Activated B cell treated with CpG ODN at 0.5 μM for 24 hours (primary cell): ENCODE results near the gene CASQ2. TPM values are rescaled to one million over a fixed set of nuclear protein-coding genes. Genes with fewer than 3 reads are reported as not detected.

Experiments
- ATAC-seq: fragments of 200-7000 bp; cut with Tn5 transposase; one replicate; pipeline ENCODE4 v1.10.0; 2021; ENCODE audit warnings: low read depth, mild to moderate bottlenecking, moderate library complexity
- CTCF ChIA-PET: fragments of 350-600 bp; sonication (Branson Sonifier 250); formaldehyde crosslinking; loops from one replicate; lab custom pipeline; 2021; ENCODE audit warnings: antibody characterized with exemption; lab: Charles Lee
- POLR2A ChIA-PET: fragments of 350-600 bp; sonication (Branson Sonifier 250); formaldehyde crosslinking; loops from one replicate; lab custom pipeline; 2021; ENCODE audit warnings: antibody characterized with exemption; lab: Charles Lee
- DNase-seq: peaks from one replicate; pipeline ENCODE4 v3.0.0; 2022
- H3K27ac Mint-ChIP-seq: one replicate; pipeline ENCODE4 v1.8.0; 2020; ENCODE audit warnings: mixed read lengths
- H3K27me3 Mint-ChIP-seq: one replicate; pipeline ENCODE4 v1.8.0; 2021; ENCODE audit warnings: mixed read lengths
- H3K36me3 Mint-ChIP-seq: one replicate; pipeline ENCODE4 v1.8.0; 2021; ENCODE audit warnings: low read depth, mixed read lengths
- H3K4me1 Mint-ChIP-seq: one replicate; pipeline ENCODE4 v1.8.0; 2021; ENCODE audit warnings: mixed read lengths
- H3K4me3 Mint-ChIP-seq: one replicate; pipeline ENCODE4 v1.8.0; 2020; ENCODE audit warnings: mild to moderate bottlenecking, mixed read lengths
- H3K9me3 Mint-ChIP-seq: one replicate; pipeline ENCODE4 v1.8.0; 2020; ENCODE audit warnings: mixed read lengths
- CTCF ChIP-seq: fragments of 200-600 bp; IDR thresholded peaks from one replicate; pipeline ENCODE4 v1.8.0; 2022; ENCODE audit warnings: antibody characterized with exemption, mild to moderate bottlenecking
- intact Hi-C: fragments of 100-400 bp; cut with micrococcal nuclease; formaldehyde crosslinking; loops from one replicate; pipeline ENCODE4 v1.15.1; 2024
- total RNA-seq: library from RNA; stranded (reverse); gene quantifications from 2 replicates; pipeline ENCODE4 v1.2.3, GENCODE V29; 2022

CASQ2 gene
- total RNA-seq, 1 donor from 2014 or later: not detected

- H3K27me3 Mint-ChIP-seq: peaks cover 5% of the 10 kb centered on the region
These were observed 49.2 kb downstream of the CASQ2 start for GRCh38 chr1:115719285-115719684.

GRCh38 chr1:115718011-115718754, 50.3 kb downstream of the CASQ2 start:
- no peaks in the 10 kb centered on the region for H3K4me1 Mint-ChIP-seq
- no peak for ATAC-seq
- DNase-seq: no peak
- no peaks in the 10 kb centered on the region for H3K36me3 Mint-ChIP-seq
- no peak overlapping the region for H3K27ac Mint-ChIP-seq
- no peak overlapping the region for H3K4me3 Mint-ChIP-seq
- ChIA-PET POLR2A (no interaction called here), CTCF (interaction anchor here (1.6 to 2.7 kb wide), 2 partner anchors 11 to 263 kb away, joined by 5 to 11 read pairs; no protein-coding TSS in a partner anchor)
- intact Hi-C loops: loop anchor here (5.0 kb wide), 1 partner anchor 779 kb away; no protein-coding TSS in a partner anchor
- H3K9me3 Mint-ChIP-seq: no peaks in the 10 kb centered on the region
- peaks cover 3% of the 10 kb centered on the region for H3K27me3 Mint-ChIP-seq
- TF ChIP-seq CTCF: no peak

More at GRCh38 chr1:115719285-115719684, 49.2 kb downstream of the CASQ2 start:
- Mint-ChIP-seq H3K4me3 (no peak overlapping the region), H3K36me3 (no peaks in the 10 kb centered on the region), H3K9me3 (no peaks in the 10 kb centered on the region), H3K4me1 (no peaks in the 10 kb centered on the region), H3K27ac (no peak overlapping the region)
- ATAC-seq (no peak), DNase-seq (no peak)
- ChIA-PET CTCF (no interaction called here), POLR2A (no interaction called here)
- intact Hi-C loops: loop anchor here (5.0 kb wide), 1 partner anchor 778 kb away; no protein-coding TSS in a partner anchor
- TF ChIP-seq CTCF: no peak

- intact Hi-C loops: loop anchor here (5.0 kb wide), 1 partner anchor 780 kb away; no protein-coding TSS in a partner anchor
- CTCF ChIA-PET: interaction anchor here (1.6 to 2.7 kb wide), 2 partner anchors 11 to 264 kb away, joined by 5 to 11 read pairs; no protein-coding TSS in a partner anchor
- DNase-seq (no peak), ATAC-seq (no peak)
- H3K4me3 Mint-ChIP-seq: no peak overlapping the region
- no peak overlapping the region for H3K27ac Mint-ChIP-seq
- TF ChIP-seq CTCF: no peak
- H3K27me3 Mint-ChIP-seq: peaks cover 3% of the 10 kb centered on the region
- POLR2A ChIA-PET: no interaction called here
- H3K4me1 Mint-ChIP-seq: no peaks in the 10 kb centered on the region
- no peaks in the 10 kb centered on the region for H3K9me3 Mint-ChIP-seq
- no peaks in the 10 kb centered on the region for H3K36me3 Mint-ChIP-seq
These were observed 51.0 kb downstream of the CASQ2 start for GRCh38 chr1:115717541-115717940.

- Mint-ChIP-seq H3K36me3 (no peaks in the 10 kb centered on the region), H3K27ac (no peak overlapping the region), H3K27me3 (peaks cover 5% of the 10 kb centered on the region), H3K4me1 (no peaks in the 10 kb centered on the region), H3K9me3 (no peaks in the 10 kb centered on the region), H3K4me3 (no peak overlapping the region)
- CTCF ChIA-PET: no interaction called here
- no peak for TF ChIP-seq CTCF
- POLR2A ChIA-PET: no interaction called here
- ATAC-seq (no peak), DNase-seq (no peak)
- intact Hi-C loops: loop anchor here (5.0 kb wide), 1 partner anchor 783 kb away; no protein-coding TSS in a partner anchor
These were observed 53.9 kb downstream of the CASQ2 start for GRCh38 chr1:115714572-115715141.

GRCh38 chr1:115713906-115714305, 54.6 kb downstream of the CASQ2 start:
- no peak overlapping the region for H3K27ac Mint-ChIP-seq
- no peak for ATAC-seq
- H3K9me3 Mint-ChIP-seq: no peaks in the 10 kb centered on the region
- no peak for DNase-seq
- H3K27me3 Mint-ChIP-seq: peaks cover 9% of the 10 kb centered on the region
- H3K4me3 Mint-ChIP-seq: no peak overlapping the region
- POLR2A ChIA-PET: no interaction called here
- CTCF ChIA-PET: no interaction called here
- TF ChIP-seq CTCF: no peak
- H3K4me1 Mint-ChIP-seq: no peaks in the 10 kb centered on the region
- intact Hi-C loops: no loop called here
- no peaks in the 10 kb centered on the region for H3K36me3 Mint-ChIP-seq
